SK-N-SH (cell line): ENCODE measurements around the gene CHRM5.

Source experiments
- CTCF ChIP-seq: fragments of 200-600 bp; sonication (generic); IDR thresholded peaks from 2 replicates; pipeline ENCODE4 v1.6.1; 2017; ENCODE audit warnings: antibody characterized with exemption, mild to moderate bottlenecking, moderate library complexity
- POLR2AphosphoS5 ChIP-seq: IDR thresholded peaks from 2 replicates; pipeline ENCODE4 v1.6.1; 2012; ENCODE audit warnings: low read depth, low read length
- RFX5 ChIP-seq: IDR thresholded peaks from 2 replicates; pipeline ENCODE4 v1.6.1; 2012; ENCODE audit warnings: mild to moderate bottlenecking, improper control_type of control experiment, low read length

DNA sequence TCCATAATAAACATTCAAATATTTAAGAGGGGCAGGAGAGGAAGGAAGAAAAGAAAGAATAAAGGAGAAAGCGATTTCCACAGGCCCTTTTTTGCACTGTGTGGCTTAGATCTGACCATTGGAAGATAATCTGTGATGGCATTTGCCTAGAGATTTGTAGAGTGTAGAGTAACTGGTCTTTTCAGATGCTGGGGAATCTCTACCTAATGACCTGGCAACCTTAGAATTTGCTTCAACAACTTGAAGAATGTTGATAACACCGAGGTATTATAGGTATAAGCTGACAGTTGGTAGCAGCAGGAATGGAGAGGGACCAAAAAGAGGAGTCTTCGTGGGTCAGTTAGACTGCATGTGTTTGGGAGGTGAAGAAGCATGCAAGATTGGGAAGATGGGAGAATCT lies 91.6 kb downstream of the CHRM5 start:
- TF ChIP-seq CTCF (no peak), POLR2AphosphoS5 (no peak), RFX5 (no peak)
